HG02678 (cell line): ENCODE measurements around the gene CFAP61.
A peak's percentile ranks its signal among the peaks of the same experiment; 100 is the strongest.

Experiments
- ATAC-seq: cut with Tn5 transposase; IDR thresholded peaks from one replicate; pipeline ENCODE4 v1.9.1; 2021; ENCODE audit warnings: mild to moderate bottlenecking, moderate library complexity; ENCODE audit not compliant: unreplicated experiment

CFAP61 gene

DNA sequence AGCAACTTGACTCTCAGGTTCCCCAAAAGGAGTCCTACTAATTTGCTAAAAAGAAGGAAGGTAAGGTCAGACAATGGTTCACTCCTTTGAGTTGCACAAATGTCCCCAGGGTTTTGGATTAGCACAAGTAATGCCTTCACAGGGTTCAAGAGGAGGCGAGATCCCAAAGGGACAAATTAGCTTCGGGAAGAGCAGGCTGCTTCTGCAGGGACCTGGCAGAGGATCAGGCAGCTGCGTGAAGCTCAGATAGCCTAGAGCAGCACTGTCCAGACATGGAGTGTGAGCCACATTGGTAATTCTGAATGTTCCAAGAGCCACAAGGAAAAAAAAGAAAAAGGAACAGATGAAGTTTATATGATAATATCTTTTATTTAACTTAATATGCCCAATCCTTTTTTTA lies 115.4 kb downstream of the CFAP61 start:
- ATAC-seq: no peak

- no peak for ATAC-seq
These were observed 120.9 kb downstream of the CFAP61 start for GRCh38 chr20:20173254-20173653.

DNA sequence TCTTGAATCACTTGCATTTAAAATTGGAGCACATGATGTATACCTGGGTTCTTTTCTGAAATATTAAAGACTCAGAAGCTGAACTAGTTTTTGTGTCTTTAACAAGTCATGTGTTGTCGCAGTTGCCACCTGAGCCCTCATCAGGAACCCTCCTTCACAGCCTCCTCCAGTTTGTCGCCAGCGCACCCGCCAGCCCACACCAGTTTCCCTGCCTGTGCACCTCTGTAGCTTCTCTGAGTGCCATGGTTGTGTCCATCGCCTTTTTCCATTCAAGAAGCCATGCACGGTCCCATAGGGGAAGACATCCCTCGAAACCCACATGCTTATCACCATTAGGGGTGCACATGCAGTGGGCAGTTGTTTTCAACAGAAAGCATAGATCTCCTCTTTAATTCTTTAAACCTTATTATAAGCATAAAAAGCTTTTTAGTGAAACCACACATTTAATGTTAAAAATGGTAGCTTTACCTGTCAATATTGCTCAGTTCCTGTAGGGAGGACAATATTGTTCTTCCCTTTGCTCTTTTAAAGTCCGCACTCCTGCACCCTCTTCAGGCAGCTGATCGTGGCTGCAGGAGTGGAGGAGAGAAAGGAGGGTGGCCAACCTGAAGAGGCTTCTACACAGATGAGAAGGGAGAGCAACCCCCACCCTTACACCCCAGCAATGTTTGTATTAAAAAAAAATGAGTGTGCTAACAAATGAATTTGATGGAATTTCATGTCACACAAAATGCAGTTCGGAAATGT lies 121.9 kb downstream of the CFAP61 start:
- ATAC-seq: no peak

- ATAC-seq: no peak
These were observed 129.0 kb downstream of the CFAP61 start for GRCh38 chr20:20181322-20181721.

DNA sequence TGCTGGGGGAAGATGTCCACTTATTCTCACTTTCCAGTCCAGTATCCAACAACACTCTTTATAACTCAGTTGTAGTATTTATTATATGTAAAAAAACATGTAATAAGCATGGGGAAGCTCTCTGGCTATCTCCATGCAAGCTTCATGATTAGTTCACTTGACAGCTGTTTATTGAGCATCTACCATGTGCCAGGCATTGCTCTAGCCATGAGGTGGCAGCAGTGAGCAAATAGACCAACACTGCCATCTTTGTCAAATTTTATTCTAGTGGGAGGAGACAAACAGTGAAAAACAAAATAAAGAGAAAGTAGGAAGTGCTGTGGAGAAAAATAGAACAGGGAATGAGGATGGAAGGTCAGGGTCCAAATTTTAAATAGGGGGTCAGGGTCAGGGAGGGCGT lies 131.8 kb downstream of the CFAP61 start:
- ATAC-seq: no peak

GRCh38 chr20:20184706-20185105 lies 132.4 kb downstream of the CFAP61 start:
- ATAC-seq: no peak

DNA sequence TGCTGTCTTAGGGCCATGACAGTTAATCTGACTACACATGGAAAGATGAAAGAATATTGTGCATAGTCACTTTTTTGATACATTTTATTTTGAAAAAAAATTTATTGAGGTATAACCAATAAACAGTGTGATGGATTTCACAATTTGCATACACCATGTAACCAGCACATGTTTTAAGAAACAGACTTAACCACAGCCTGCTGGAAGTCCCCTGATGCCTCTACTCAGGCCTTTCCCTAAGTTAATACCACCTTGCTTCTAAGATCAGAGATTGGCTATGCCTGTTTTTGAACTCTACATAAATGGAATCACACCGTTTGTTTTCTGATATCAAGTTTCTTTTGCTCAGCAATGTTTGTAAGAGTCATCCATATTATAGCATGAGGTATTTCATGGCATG lies 136.3 kb downstream of the CFAP61 start:
- ATAC-seq: peak; percentile 74

DNA sequence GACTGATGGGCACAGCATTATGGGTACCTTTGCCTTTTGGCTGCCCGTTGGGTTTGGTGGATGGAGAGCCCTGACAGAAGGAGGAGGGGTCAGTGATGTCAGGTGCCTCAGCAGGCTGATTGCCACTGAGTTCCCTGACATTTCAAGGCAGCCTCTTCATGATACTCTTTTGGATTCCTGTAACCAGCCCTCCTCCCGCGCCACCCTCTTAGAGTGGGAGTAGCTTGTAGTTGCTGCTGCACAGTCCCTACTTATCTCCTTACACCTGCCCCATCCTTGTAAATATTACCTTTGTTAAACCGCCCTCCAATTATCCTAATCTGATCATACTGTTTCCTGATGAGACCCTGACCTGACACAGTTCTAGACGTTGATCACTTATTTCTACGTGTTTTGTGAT lies 140.0 kb downstream of the CFAP61 start:
- no peak for ATAC-seq

GRCh38 chr20:20195021-20195705 lies 142.8 kb downstream of the CFAP61 start:
- no peak for ATAC-seq

- no peak for ATAC-seq
These were observed 144.3 kb downstream of the CFAP61 start for GRCh38 chr20:20196610-20197009.

GRCh38 chr20:20198011-20198410 lies 145.7 kb downstream of the CFAP61 start:
- no peak for ATAC-seq

DNA sequence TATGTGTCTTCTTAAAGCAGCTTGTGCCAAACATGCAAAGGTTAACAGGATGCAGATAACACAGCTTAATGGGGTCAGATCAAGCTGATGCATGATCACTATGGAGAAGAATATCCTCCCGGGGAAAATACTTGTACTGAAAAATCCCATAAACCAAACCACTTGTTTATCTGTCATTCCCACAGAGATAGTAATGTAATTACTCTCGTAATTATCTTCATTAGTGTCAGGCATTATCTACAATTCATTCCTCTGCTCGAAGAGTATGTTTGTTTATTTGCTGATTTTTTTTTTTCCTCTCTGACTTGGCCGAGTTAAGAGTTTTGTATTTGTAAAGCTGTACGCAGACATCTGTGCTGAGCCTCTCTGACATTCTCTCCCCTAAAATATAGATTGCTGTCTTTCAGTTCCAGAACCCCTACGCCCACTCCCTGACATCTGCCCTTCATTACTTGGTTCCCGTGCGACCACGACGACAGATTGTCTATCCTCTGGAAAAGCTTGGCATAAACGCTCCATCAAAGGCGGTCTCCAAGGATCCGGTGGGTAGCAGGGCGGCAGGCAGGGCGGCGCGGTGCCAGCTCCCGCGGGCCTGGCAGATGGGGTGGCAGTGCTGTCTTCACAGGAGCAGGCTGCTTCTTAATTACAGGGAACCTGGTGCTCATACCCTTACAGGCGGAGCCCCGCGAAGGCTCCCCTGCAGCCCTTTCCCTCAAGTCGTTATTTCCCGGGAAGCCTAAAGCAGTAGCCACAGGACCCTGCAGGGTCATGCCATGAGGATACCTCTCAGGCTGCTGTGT lies 147.2 kb downstream of the CFAP61 start:
- ATAC-seq: no peak

DNA sequence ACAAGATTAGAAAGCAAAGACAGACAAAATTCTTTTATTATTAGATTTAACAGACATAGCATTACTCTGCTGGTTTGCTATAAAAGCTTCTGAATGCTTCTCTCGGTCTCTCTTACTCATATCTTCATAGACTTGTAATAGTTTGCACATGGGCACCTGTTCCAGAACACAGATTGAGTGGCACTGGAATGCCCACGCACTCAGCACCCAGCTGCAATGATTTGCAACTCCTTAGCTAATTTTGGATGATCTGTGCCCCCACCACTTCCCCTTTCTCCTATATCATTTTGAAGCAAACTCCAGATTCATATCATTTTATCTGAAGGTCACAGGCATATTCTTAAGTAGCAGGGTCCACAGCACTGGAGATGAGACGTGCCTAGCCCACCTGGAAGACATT lies 148.8 kb downstream of the CFAP61 start:
- ATAC-seq: no peak

DNA sequence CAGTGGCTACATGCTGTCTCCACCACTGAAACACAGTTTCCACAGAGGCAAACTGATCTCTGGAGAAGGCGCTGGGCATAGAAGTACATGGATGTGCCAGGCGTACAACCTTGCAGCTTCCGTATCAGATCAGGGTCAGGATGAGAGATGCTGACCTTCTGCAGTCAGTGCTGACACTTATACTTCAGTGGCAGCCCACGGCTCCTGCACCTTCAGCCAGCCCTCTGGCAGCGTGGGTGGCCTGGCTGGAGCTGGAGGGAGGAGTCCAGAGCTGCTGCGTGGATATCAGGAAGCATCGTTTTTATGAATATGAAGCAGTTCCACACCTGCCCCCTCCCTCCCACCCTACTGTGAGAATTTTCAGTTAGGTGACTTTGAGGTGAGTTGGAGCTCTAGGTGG lies 149.3 kb downstream of the CFAP61 start:
- no peak for ATAC-seq

DNA sequence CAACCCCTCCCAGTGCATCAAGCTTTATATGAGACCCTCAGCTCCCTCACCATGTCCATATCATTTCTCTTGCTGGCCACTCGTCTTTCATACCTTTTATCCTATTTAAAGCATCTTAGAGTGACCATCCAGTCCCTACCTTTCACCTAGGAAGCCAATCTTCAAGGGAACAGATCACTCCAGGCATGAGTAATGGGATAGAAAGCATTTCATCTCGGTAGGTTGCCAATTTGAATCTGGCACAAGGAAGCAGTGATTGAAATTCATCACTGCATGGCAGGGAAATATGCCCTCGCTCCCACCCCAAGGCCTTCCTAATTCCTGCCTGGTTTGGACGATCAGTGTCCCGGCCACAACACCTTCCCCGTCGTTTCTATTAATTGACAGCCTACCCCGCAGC lies 150.4 kb downstream of the CFAP61 start:
- no peak for ATAC-seq

DNA sequence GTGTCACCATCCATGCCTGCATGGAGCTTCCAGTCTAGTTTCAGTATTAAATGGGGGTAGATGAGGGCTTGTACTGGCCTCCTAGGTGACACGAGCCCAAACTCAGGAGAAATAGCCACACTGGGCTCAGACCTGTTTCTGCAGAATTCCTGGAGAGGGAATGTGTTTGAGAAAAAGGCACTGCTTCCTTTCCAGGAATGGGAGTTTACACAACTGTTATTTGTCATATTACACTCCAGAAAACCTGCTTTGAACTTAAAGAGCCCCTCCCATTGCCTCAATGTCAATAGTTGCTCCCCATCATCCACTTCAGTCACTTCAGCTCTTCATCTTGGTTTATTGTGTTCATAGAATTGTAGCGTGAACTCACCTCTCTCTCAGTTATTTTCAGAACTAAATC lies 151.5 kb downstream of the CFAP61 start:
- ATAC-seq: no peak

DNA sequence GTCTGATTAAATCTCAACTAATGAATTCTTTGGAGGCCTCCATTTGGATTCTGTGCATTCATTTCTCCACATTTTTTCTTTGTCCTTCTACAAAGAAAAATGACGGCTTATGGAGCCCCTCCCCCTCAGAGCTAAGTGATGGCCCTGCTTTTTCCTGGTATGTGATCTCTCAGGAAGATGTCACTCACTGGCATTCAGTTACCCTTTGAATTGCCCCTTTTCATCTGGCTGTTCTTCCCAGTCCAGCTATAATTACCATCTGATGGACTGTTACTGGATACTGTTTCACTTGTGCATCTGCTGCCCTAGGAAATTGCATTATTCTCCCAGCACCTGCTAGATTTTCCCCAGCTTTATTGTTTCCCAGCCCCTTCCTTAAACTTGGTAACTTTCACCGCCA lies 151.9 kb downstream of the CFAP61 start:
- no peak for ATAC-seq

DNA sequence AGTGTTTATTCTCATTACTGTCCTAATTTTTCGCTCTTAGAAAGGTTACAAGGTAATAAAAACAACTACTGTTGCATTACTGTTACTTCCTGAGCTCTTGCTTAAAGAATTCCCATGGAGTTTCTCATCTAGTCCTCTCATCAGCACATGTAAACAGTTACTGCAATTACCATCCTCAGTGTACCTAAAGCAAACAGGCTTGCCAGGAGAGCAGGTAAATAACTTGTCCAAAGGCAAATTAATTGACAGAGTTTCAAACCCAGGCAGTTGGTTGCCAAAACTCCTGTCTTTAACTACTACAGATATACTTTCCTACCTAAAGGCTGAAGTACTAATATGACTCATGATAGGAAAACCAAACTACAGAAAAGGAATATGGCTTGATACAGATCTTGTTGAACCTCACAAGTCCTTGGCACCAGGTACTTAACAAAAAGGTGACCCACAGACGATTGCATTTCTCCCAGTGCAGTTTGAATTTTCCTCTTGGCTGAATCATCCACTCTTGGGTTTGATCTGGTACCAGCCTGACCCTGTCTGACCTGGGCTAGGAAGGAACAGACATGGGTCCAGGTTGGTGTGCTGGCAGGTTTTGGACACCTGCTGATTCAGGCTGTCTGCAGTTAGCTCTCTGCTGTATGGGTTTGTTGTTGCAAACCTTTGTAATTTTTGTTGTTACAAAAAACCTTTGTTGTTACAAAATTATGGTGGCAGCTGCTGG lies 153.0 kb downstream of the CFAP61 start:
- no peak for ATAC-seq

DNA sequence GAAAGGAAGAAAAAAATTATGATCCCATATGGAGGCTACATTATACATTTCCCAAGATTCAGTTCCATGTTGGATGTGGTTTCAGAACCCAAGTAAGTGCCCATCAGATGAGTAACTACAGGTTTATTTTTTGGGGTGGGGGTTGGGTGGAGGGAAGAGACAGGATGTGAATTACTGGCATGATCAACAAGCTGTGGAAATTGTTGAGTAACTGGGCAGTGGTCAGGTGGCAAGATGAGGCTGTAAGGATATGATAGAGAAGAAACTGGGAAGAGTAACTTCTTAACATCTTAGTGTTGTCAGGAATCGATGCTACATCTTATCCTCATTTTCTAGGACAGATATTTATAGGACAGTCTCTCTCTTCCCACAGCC lies 153.5 kb downstream of the CFAP61 start:
- no peak for ATAC-seq

DNA sequence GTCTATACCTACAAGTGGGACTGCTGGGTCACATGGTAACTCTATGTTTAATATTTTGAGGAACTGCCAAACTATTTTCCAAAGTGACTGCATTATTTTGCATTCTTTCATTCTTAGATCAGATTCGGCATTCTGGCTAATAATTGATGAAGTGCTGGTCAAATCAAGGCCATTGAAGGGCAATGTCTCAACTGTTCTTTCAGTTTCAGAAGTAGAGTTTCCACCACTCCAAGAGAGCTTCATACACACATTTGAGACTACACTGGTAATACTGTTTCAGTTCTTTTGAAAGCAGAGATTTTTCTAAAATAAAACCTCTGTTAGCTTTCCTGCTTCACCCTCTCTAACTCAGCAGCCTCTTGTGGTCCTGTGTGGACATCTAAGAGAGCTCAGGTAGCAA lies 154.5 kb downstream of the CFAP61 start:
- ATAC-seq: peak; percentile 88

- no peak for ATAC-seq
These were observed 155.0 kb downstream of the CFAP61 start for GRCh38 chr20:20207291-20207690.
